HG03442 (cell line): ENCODE measurements around the gene CPXM2.

Source experiments
- ATAC-seq: cut with Tn5 transposase; IDR thresholded peaks from one replicate; pipeline ENCODE4 v1.9.1; 2021; ENCODE audit warnings: mild to moderate bottlenecking, moderate library complexity; ENCODE audit not compliant: unreplicated experiment

Gene CPXM2

GRCh38 chr10:123804716-123805115 is 86.9 kb downstream of the CPXM2 start:
- no peak for ATAC-seq

- no peak for ATAC-seq
Observed at GRCh38 chr10:123800821-123801220, 90.8 kb downstream of the CPXM2 start.

- no peak for ATAC-seq
Observed at GRCh38 chr10:123800289-123800688, 91.3 kb downstream of the CPXM2 start.

- no peak for ATAC-seq
Observed at GRCh38 chr10:123798856-123799255, 92.8 kb downstream of the CPXM2 start.

GRCh38 chr10:123797813-123798212 is 93.8 kb downstream of the CPXM2 start:
- ATAC-seq = no peak

- ATAC-seq = no peak
Observed at GRCh38 chr10:123796736-123797135, 94.9 kb downstream of the CPXM2 start.

GRCh38 chr10:123795846-123796590 is 95.6 kb downstream of the CPXM2 start:
- no peak for ATAC-seq

- no peak for ATAC-seq
Observed at GRCh38 chr10:123795196-123795780, 96.3 kb downstream of the CPXM2 start.

- no peak for ATAC-seq
Observed at GRCh38 chr10:123792248-123792978, 99.2 kb downstream of the CPXM2 start.

GRCh38 chr10:123790132-123790885 is 101.3 kb downstream of the CPXM2 start:
- ATAC-seq = no peak

GRCh38 chr10:123788981-123789380 is 102.6 kb downstream of the CPXM2 start:
- no peak for ATAC-seq

- no peak for ATAC-seq
Observed at GRCh38 chr10:123787566-123787965, 104.0 kb downstream of the CPXM2 start.

GRCh38 chr10:123786896-123787295 is 104.7 kb downstream of the CPXM2 start:
- no peak for ATAC-seq

- ATAC-seq = no peak
Observed at GRCh38 chr10:123786306-123786705, 105.3 kb downstream of the CPXM2 start.

GRCh38 chr10:123784646-123785045 is 107.0 kb downstream of the CPXM2 start:
- ATAC-seq = no peak

GRCh38 chr10:123784216-123784615 is 107.4 kb downstream of the CPXM2 start:
- no peak for ATAC-seq

GRCh38 chr10:123783296-123783695 is 108.3 kb downstream of the CPXM2 start:
- no peak for ATAC-seq

- ATAC-seq = no peak
Observed at GRCh38 chr10:123782549-123782948, 109.1 kb downstream of the CPXM2 start.

GRCh38 chr10:123781956-123782500 is 109.6 kb downstream of the CPXM2 start:
- ATAC-seq = no peak

- ATAC-seq = no peak
Observed at GRCh38 chr10:123781324-123781900, 110.2 kb downstream of the CPXM2 start.
